ENCODE results near the gene TTC17.
"Not testable (repeated sequence)": the region's sequence is repeated elsewhere in the genome, so short reads cannot be mapped to it uniquely, and the experiment has no call there.

Gene TTC17

DNA sequence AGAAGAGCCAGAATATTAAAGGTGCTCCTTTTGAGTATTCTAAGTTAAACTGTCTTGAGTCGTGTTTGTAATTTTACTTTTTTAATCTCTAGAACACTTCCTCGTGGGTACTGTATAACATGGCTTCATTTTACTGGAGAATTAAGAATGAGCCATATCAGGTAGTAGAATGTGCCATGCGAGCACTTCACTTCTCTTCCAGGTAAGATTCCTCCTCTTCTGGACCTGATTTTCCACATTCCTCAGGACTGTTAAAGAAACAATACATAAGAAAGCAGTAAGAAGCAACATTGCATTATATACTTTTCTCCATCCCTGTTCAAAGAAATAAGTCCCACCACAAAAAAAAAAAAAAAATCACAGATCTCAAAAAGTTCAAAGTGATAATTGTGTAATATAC is 37.9 kb downstream of the TTC17 start:
- Histone ChIP-seq H3K4me1 (ENCODE audit: control insufficient read depth, insufficient read depth, low read length) (peaks cover 7% of the 10 kb centered on the region), H3K27me3 (ENCODE audit: control insufficient read depth, insufficient read depth, low read length) (no peaks in the 10 kb centered on the region), H3K36me3 (ENCODE audit: control insufficient read depth, insufficient read depth, low read length) (no peaks in the 10 kb centered on the region), H3K9me3 (ENCODE audit: control insufficient read depth, low read length) (no peaks in the 10 kb centered on the region), H3K9ac (ENCODE audit: low read length) (no peak overlapping the region), H3K4me3 (ENCODE audit: low read length) (no peak overlapping the region)

DNA sequence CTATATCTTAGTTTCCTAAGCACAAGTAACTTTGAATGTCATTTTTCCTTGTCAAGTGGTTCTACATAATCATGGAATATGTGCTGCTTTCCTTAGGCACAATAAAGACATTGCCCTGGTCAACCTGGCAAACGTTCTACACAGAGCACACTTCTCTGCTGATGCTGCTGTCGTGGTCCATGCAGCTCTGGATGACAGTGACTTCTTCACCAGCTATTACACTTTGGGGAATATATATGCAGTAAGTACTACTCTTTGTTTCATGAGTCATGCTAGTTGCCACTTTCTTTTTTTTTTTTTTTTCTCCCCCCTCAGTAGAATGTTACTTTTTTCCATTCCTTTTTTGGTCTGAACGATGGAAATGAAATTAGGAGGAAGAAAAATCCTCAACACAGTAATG is 38.5 kb downstream of the TTC17 start:
- no peak overlapping the region for H3K9ac ChIP-seq (ENCODE audit: low read length)
- no peaks in the 10 kb centered on the region for H3K9me3 ChIP-seq (ENCODE audit: control insufficient read depth, low read length)
- H3K27me3 ChIP-seq (ENCODE audit: control insufficient read depth, insufficient read depth, low read length), result no peaks in the 10 kb centered on the region
- peaks cover 7% of the 10 kb centered on the region for H3K4me1 ChIP-seq (ENCODE audit: control insufficient read depth, insufficient read depth, low read length)
- no peak overlapping the region for H3K4me3 ChIP-seq (ENCODE audit: low read length)
- no peaks in the 10 kb centered on the region for H3K36me3 ChIP-seq (ENCODE audit: control insufficient read depth, insufficient read depth, low read length)

DNA sequence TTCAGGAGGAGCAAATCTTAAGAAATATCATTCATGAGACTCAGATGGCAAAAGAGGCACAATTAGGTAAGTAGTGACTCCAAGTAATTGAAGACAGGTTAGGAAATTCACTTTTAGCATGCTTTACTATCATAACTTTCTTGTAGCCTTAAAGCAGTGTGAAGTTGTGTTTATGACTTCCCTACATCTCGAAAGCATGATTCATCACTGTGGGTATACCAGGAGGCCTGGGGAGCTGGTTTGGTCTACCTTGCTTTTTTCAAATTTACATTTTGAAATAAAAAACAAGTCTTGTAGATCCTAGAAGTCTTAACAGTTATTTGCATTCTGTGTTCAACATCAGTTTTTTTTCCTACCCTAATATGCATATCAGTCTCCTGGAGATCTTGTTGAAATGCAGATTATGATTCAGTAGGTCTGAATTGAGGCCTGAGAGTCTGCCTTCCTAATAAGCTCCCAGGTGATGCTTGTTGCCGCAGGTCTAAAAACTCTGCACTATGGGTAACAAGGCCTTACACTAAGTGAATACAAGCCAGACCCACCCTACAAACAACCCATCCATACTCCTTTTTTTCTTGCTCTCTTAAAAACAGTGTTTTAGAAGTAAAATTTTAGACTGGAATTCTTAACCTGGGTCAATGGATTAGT is 41.4 kb downstream of the TTC17 start:
- Histone ChIP-seq H3K27me3 (ENCODE audit: control insufficient read depth, insufficient read depth, low read length) (no peaks in the 10 kb centered on the region), H3K4me1 (ENCODE audit: control insufficient read depth, insufficient read depth, low read length) (no peaks in the 10 kb centered on the region), H3K9me3 (ENCODE audit: control insufficient read depth, low read length) (no peaks in the 10 kb centered on the region), H3K4me3 (ENCODE audit: low read length) (no peak overlapping the region), H3K36me3 (ENCODE audit: control insufficient read depth, insufficient read depth, low read length) (no peaks in the 10 kb centered on the region), H3K9ac (ENCODE audit: low read length) (no peak overlapping the region)

DNA sequence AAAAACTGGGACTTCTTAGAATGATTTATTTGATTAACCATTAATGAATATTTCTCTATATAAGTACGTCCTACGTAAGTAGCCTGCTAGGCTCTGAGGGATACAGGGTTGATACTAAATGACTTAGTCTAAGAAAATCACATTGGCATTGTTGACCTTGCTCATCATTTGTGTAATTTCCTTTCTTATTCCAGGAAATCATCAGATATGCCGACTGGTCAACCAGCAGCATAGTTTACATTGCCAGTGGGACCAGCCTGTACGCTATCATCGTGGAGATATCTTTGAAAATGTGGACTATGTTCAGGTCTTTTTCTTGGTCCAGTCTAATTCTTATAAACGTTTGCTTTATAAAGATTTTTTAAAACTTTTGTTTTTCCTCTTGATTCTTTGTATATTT is 42.5 kb downstream of the TTC17 start:
- Histone ChIP-seq H3K36me3 (ENCODE audit: control insufficient read depth, insufficient read depth, low read length) (peaks cover 4% of the 10 kb centered on the region), H3K4me1 (ENCODE audit: control insufficient read depth, insufficient read depth, low read length) (no peaks in the 10 kb centered on the region), H3K4me3 (ENCODE audit: low read length) (no peak overlapping the region), H3K27me3 (ENCODE audit: control insufficient read depth, insufficient read depth, low read length) (no peaks in the 10 kb centered on the region), H3K9ac (ENCODE audit: low read length) (no peak overlapping the region), H3K9me3 (ENCODE audit: control insufficient read depth, low read length) (no peaks in the 10 kb centered on the region)

DNA sequence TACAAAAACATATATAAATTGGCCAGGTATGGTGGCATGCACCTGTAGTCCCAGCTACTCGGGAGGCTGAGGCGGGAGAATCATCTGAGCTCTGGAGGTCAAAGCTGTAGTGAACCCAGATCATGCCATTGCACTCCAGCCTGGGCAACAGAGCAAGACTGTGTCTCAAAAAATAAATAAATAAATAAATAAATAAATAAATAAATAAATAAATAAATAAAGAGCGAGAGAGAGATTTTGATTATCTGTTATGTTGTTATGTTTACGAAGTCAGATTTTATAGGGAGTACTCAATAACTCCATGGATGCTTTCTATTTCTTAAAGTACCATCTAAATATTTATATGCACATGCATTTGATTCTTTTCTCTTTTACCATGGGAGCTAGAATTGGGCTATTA is 43.1 kb downstream of the TTC17 start:
- H3K9me3 ChIP-seq (ENCODE audit: control insufficient read depth, low read length); H3K36me3 ChIP-seq (ENCODE audit: control insufficient read depth, insufficient read depth, low read length); H3K9ac ChIP-seq (ENCODE audit: low read length); H3K4me3 ChIP-seq (ENCODE audit: low read length); H3K27me3 ChIP-seq (ENCODE audit: control insufficient read depth, insufficient read depth, low read length); H3K4me1 ChIP-seq (ENCODE audit: control insufficient read depth, insufficient read depth, low read length): not testable (repeated sequence)

DNA sequence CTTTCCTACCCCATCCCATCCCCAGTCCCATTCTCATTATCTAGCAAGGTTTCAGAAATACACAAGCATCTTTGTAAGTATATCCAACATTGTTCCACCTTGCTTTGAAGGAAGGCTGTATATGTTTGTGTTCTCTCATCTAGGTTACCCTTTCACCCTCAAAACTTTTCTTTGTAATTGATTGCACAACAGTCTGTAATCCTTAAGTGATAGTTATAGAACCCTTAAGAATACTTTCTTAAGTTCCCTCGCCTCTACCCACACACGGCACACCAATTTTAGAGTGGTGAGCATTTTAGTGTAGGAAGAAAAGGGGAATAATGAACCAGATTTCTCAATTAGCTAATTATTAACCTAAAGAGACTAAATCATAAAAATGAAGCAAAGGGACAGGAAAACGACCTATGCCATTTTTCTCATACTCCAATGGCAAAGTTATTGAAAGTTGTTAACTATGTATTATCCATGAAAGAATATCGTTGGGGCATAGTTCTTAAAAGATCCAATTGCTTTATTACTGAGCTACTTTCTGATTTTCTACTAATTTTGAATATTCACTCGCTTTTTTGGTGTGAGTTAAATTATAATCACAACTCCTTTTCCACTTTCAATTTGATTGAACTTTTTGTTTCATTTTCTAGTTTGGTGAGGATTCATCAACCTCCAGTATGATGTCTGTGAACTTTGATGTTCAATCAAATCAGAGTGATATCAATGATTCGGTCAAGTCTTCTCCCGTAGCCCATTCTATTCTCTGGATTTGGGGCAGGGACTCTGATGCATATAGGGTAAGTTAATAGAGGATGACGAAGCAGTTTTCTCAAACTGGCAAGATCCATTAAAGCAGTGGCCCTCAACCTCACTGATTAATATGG is 44.9 kb downstream of the TTC17 start:
- Histone ChIP-seq H3K4me1 (ENCODE audit: control insufficient read depth, insufficient read depth, low read length) (peaks cover 8% of the 10 kb centered on the region), H3K27me3 (ENCODE audit: control insufficient read depth, insufficient read depth, low read length) (no peaks in the 10 kb centered on the region), H3K4me3 (ENCODE audit: low read length) (no peak overlapping the region), H3K9ac (ENCODE audit: low read length) (no peak overlapping the region), H3K9me3 (ENCODE audit: control insufficient read depth, low read length) (no peaks in the 10 kb centered on the region), H3K36me3 (ENCODE audit: control insufficient read depth, insufficient read depth, low read length) (peaks cover 4% of the 10 kb centered on the region)

DNA sequence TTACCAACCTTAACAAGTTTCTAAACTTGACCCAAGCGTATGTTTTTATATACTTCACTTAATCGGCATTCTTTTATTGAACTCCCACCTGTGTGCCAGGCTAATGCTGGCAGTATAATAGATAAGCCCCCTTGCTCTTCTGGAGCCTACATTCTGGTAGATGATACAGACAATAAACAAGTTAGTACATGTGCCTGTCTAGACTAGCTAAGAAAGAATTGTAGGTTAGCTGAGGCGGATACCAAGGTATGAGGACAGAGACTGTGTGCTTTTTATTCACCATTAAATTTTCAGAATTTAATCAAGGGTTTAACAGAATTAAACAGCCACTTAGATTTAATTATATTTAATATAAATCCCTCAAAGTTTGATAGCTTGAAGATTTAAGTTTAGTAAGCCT is 45.7 kb downstream of the TTC17 start:
- H3K9me3 ChIP-seq (ENCODE audit: control insufficient read depth, low read length), result no peaks in the 10 kb centered on the region
- H3K36me3 ChIP-seq (ENCODE audit: control insufficient read depth, insufficient read depth, low read length), result peaks cover 4% of the 10 kb centered on the region
- peaks cover 16% of the 10 kb centered on the region for H3K4me1 ChIP-seq (ENCODE audit: control insufficient read depth, insufficient read depth, low read length)
- no peak overlapping the region for H3K4me3 ChIP-seq (ENCODE audit: low read length)
- no peaks in the 10 kb centered on the region for H3K27me3 ChIP-seq (ENCODE audit: control insufficient read depth, insufficient read depth, low read length)
- no peak overlapping the region for H3K9ac ChIP-seq (ENCODE audit: low read length)

DNA sequence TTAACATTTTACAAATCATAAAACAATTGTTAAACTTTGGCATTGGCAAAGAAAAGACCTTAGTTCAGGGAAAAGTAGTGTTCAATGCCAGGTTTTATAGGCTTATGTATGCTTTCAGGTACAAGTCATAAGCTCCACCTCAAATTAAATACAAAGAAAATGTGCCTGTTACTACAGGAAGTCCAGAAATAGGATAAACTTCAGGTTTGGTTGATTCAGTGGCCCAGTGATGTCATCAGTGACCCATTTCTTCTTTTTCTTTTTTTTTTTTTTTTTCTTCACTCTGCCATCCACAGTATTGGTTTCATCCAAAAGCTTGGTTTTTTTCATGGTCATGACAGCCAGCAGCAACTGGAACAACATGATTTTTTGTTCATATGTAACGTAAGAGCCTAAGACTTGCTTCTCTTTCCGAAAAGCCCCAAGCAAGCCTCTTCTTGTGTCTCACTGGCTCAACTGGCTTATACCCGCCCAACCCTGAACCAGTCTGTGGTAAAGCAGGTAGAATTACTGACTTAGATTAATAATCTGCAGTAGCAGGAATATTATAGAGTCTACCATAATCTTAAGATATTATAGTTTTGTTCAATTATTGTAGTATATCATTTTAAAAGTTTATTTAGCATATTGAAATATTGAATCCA is 46.2 kb downstream of the TTC17 start:
- Histone ChIP-seq H3K27me3 (ENCODE audit: control insufficient read depth, insufficient read depth, low read length) (no peaks in the 10 kb centered on the region), H3K4me1 (ENCODE audit: control insufficient read depth, insufficient read depth, low read length) (peaks cover 22% of the 10 kb centered on the region), H3K9me3 (ENCODE audit: control insufficient read depth, low read length) (no peaks in the 10 kb centered on the region), H3K9ac (ENCODE audit: low read length) (no peak overlapping the region), H3K4me3 (ENCODE audit: low read length) (no peak overlapping the region), H3K36me3 (ENCODE audit: control insufficient read depth, insufficient read depth, low read length) (peaks cover 4% of the 10 kb centered on the region)

DNA sequence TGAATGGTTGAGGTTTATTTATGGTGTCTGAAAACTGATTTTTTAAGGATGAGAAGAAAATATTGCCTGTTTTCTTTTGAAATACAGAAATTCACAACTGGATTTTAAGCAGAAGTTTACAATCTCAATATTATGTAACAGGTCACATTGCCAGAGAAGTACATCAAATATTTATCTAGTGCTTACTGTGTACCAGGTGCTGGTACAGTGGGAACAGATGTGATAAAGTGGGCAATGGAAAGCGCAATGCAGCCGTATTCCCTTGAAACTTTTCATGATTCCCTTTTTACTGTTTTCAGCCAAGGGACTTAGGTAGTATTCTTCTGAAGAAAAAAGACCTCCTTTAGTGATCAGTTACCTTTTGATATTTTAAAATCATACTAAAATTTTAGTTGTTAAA is 49.6 kb downstream of the TTC17 start:
- peaks cover 4% of the 10 kb centered on the region for H3K36me3 ChIP-seq (ENCODE audit: control insufficient read depth, insufficient read depth, low read length)
- no peak overlapping the region for H3K4me3 ChIP-seq (ENCODE audit: low read length)
- no peaks in the 10 kb centered on the region for H3K27me3 ChIP-seq (ENCODE audit: control insufficient read depth, insufficient read depth, low read length)
- no peak overlapping the region for H3K9ac ChIP-seq (ENCODE audit: low read length)
- H3K9me3 ChIP-seq (ENCODE audit: control insufficient read depth, low read length), result no peaks in the 10 kb centered on the region
- H3K4me1 ChIP-seq (ENCODE audit: control insufficient read depth, insufficient read depth, low read length), result peaks cover 35% of the 10 kb centered on the region

DNA sequence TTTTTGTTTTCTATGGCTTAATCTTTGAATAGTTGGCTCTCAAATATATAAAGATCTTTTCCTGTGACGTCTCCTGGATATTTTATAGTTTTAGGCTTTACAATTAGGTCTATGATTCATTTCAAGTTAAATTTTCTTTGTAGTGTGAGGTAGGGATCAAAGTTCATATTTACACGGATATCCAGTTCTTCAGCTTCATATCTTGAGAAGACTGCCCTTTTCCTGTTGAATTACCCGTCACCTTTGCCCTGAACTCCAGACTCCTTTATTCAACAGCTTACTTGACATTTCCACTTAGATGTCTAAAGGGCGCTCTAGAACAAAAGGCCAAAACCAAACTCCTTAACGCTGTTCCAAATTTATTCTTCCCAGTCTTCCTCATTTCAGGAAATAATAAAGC is 51.7 kb downstream of the TTC17 start:
- Histone ChIP-seq H3K36me3 (ENCODE audit: control insufficient read depth, insufficient read depth, low read length) (peaks cover 4% of the 10 kb centered on the region), H3K9ac (ENCODE audit: low read length) (no peak overlapping the region), H3K4me1 (ENCODE audit: control insufficient read depth, insufficient read depth, low read length) (peaks cover 35% of the 10 kb centered on the region), H3K27me3 (ENCODE audit: control insufficient read depth, insufficient read depth, low read length) (no peaks in the 10 kb centered on the region), H3K4me3 (ENCODE audit: low read length) (no peak overlapping the region), H3K9me3 (ENCODE audit: control insufficient read depth, low read length) (no peaks in the 10 kb centered on the region)

DNA sequence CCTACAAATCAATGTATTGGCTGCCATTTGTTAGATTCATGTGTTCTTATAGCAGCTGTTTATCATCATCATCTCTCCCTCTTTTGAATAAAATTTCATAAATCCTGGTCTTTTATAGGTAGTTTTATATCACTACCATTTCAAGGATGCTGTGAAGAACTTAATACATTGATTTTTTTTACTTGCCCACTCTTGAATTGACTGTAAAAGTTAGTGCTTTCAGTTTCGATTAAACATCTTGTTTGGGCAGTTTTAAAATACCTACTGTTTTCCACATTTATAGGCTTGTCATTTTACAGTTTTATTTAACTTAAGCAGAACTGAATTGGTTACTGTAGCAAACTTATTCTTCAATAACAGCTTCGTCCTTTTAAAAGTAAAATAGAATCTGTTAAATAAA is 59.5 kb downstream of the TTC17 start:
- no peaks in the 10 kb centered on the region for H3K9me3 ChIP-seq (ENCODE audit: control insufficient read depth, low read length)
- H3K4me1 ChIP-seq (ENCODE audit: control insufficient read depth, insufficient read depth, low read length), result no peaks in the 10 kb centered on the region
- H3K36me3 ChIP-seq (ENCODE audit: control insufficient read depth, insufficient read depth, low read length), result no peaks in the 10 kb centered on the region
- H3K27me3 ChIP-seq (ENCODE audit: control insufficient read depth, insufficient read depth, low read length), result no peaks in the 10 kb centered on the region
- no peak overlapping the region for H3K9ac ChIP-seq (ENCODE audit: low read length)
- no peak overlapping the region for H3K4me3 ChIP-seq (ENCODE audit: low read length)

DNA sequence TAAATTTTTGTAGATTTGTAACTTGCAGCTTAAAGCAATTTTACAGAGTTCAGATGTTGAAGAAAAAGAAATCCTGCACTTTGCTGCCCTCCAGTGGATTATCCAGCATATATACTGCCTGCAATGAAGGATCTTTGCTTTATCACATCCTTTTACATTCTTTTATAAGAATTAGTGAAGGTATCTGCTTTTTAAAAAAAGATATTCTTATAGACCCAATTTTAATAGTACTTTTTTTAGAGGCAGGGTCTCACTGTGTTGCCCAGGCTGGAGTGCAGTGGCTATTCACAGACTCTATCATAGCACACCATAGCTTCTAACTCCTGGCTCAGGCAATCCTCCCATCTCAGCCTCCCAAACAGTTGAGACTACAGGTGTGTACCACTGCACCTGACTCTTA is 60.7 kb downstream of the TTC17 start:
- Histone ChIP-seq H3K9me3 (ENCODE audit: control insufficient read depth, low read length) (no peaks in the 10 kb centered on the region), H3K27me3 (ENCODE audit: control insufficient read depth, insufficient read depth, low read length) (no peaks in the 10 kb centered on the region), H3K4me3 (ENCODE audit: low read length) (no peak overlapping the region), H3K9ac (ENCODE audit: low read length) (no peak overlapping the region), H3K4me1 (ENCODE audit: control insufficient read depth, insufficient read depth, low read length) (no peaks in the 10 kb centered on the region), H3K36me3 (ENCODE audit: control insufficient read depth, insufficient read depth, low read length) (no peaks in the 10 kb centered on the region)

All from mucosa of stomach (tissue), 1 donor.